GM19397 (cell line): ENCODE measurements around the gene KIF7.
"Not testable (repeated sequence)": the region's sequence is repeated elsewhere in the genome, so short reads cannot be mapped to it uniquely, and the experiment has no call there.

Source experiments
- ATAC-seq: cut with Tn5 transposase; IDR thresholded peaks from one replicate; pipeline ENCODE4 v1.9.1; 2021; ENCODE audit warnings: mild to moderate bottlenecking, moderate library complexity; ENCODE audit not compliant: unreplicated experiment

KIF7 gene

DNA sequence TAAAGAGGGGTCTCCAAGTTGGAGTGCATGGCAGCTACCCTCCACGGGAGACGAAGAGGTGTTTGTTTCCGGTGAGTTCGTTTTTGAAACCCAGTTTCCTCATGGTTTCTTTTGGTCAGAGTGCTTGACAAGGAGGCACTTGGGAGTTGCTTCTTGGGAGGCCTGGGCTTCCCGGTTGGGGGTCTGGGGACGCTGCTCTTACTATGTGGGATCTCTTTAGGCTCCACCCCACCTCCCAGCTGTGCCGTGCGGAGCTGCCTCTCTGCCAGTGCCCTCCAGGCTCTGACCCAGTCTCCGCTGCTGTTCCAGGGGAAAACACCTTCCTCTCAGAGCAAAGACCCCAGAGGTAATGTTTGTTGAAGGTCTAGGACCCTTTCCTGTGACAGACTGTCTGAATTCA is 29.6 kb downstream of the KIF7 start:
- no peak for ATAC-seq

DNA sequence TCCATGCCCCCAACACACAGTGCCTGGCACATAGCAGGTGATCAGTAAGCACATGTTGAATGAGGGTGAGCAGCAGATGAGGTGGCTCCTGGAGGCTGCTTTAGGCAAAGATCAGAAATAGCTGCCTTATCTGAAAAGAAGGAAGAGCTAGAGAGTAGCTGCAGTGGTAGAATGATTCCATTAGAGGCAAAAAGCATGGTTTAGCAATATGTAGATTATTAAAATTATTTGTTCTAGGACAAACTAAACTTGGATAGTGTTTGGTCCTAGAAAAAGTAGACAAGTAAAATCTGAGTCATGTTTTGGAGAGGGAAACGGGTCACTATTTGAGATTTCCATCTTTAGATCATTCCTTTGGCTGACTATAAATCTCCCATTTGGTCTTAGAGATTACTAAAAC is 32.1 kb downstream of the KIF7 start:
- no peak for ATAC-seq

DNA sequence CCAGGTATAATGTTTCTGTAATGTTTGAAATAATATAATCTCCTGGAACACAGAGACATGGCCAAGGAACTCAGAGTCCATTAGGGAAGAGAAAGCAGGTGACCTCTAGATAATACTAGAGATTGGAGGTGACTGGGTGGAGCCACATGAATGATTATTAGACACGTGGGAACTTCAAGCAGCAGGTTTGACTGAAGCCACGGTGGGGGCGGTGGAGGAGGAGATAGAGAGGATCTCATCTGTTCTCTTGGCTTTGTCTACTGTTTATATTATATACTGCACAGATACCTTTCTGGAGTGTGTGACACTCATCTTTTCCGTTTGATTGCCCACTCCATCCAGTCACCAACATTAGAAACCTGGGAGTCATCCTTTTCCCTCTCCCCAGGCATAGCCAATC is 33.7 kb downstream of the KIF7 start:
- no peak for ATAC-seq

DNA sequence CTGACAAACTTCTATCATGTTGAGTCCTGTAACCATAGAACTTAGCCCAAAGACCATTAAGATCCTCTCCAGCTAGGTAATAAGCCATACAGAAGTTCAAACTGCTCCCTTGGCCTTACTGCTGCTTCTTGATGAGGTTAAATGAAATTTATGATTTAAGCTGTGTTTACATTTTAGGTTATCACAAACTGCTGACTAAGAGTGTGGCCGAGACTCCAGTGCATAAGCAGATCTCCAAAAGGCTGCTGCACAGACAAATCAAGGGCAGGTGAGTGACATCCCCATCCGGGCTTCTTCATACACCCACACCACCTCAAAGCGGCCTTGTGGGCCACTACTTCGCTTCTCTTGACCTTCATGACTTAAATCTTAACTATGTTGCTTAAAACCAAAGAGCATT is 39.0 kb downstream of the KIF7 start:
- no peak for ATAC-seq

DNA sequence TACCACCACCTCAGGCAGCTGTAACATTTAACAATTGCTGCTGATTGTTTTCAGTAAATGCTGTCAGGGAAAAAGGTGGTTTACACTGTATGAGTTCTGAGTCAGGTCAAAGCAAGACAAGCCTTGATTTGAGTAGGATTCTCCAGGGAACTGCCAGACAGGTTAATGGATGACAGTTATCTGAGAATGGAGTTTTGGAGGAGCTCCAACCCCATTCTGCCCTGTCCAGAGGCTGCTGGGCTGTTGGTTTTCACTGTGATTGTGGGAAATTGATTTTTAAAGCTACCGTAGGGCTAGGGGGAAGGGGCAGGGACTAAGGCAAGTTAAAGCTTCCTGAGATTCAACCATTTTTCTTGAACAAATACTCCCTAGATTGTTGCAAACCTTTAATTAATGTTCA is 40.1 kb downstream of the KIF7 start:
- no peak for ATAC-seq

DNA sequence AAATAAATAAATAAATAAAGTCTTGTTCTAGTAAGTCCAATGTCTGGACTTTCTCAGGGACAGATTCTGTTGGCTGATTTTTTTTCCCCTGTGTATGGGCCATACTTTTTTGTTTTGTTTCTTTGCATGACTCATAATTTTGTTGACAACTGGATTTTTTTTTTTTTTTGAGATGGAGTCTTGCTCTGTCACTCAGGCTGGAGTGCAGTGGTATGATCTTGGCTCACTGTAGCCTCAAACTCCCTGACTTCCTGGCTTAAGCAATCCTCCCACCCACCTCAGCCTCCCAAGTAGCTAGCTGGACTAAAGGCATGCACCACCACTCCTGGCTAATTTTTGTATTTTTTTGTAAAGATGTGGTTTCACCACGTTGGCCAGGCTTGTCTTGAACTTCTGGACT is 41.1 kb downstream of the KIF7 start:
- ATAC-seq = no peak

DNA sequence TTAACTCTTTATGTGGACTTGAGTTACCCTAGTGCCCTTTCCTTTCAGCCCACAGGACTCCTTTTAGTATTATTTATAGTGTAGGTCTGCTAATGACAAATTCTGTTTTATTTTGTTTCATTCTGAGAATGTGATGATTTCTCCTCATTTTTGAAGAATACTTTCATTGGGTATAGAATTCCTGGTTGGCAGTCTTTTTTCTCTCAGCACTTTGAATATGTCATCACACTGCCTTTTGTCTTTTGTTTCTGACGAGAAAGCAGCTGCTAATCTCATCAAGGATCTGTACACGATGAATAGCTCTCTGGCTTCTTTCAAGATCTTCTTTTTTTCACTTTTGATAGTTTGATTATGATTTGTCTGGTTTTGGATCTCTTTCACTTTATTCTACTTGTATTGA is 42.2 kb downstream of the KIF7 start:
- no peak for ATAC-seq

DNA sequence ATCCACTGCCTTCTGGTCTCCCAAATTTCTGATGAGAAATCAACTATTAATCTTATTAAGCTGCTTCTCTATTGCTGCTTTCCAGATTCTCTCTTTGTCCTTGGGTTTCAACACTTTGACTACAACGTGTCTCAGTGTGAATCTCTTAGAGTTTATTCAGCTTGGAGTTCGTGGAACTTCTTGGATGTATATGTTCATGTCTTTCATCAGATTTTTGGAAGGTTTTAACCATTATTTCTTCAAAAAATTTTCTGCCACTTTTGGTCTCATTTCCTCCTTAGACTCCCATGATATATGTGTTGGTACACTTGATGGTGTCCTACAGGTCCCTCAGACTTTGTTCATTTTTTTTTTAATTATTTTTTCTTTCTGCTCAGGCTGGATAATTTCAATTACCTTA is 44.0 kb downstream of the KIF7 start:
- ATAC-seq = no peak

DNA sequence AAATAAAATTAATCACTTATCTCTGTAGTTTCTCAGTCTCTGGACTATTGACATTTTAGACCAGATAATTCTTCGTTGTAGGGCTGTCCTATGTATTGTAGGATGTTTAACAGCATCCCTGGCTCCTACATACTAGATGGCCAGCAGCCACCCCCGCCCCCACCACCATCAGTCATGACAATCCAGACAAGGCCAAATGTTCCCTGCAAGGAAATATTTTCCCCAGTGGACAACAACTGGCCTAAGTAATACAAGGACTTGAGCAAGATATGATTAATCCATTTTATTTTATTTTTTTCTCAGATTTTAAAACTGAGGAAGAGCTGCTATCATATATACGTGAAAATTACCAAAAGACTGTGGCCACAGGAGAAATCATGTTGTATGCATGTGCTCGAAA is 56.2 kb downstream of the KIF7 start:
- no peak for ATAC-seq

DNA sequence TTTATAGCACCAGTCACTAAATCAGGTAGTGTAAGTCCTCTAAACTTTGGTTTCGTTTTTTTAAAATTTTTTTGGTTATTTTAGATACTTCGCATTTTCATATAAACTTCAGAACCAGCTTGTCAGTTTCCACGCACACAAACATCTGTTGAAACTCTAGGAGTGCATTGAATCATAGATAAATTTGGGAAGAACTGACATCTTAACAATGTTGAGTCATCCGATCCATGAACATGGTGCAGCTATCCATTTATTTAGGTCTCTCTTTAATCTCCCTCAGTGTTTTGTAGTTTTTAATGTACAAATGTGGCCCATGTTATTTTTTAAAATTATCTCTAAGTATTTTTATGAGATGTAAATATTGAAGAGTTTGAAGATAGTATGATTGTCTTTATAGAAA is 62.2 kb downstream of the KIF7 start:
- ATAC-seq = no peak

DNA sequence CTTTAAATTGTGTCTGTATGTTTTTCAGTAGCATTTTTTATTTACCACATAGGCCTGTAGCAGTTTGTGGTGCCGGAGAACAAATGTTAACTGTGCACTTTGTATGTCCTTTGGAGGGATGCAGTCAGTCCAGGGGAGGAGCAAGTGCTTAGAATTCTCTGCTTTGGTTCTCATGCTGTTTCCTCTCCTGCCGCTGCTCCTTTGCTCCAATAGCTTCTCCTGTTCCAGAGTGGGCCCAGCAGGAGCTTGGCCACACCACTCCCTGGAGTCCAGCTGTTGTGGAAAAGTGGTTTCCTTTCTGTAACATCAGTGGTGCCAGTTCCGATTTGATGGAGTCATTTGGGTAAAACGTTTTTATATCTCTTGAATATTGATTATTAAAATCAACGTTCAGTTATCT is 63.4 kb downstream of the KIF7 start:
- no peak for ATAC-seq

DNA sequence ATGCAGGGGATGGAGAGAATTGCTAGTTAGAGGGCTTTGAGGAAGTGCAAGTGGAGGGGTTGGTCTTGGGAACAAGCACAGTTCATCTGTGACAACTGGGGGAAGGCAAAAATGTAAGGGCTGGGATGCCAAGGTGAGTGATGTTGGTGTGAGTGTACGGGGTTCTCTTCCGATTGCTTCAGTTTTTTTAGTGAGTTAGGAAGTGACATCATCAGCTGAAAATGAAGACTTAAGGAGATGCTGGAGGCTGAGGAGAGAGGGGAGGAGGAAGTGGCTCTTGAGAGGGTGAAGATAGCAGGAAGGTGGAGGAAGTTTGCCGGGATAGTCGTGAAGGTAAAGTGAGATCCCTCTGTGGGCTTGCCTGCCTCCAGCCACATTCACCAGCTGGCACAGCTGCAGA is 67.3 kb downstream of the KIF7 start:
- ATAC-seq = no peak

DNA sequence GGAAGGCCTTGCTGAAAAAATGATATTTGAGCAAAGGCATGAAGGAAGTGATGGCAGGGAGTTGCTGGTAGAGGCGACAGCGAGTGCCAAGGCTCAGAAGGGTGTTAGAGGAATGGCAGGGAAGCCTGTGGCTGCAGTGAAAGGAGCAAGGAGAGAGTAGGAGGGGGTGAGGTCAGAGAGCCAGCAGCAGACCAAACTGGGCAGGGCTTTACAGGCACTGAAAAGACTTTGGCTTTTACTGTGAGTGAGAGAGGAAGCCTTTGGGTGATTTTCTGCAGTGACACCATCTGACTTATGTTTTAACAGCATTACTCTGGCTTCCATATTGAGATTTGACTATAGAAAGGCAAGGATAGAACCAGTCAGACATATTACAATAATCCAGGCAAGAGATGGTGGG is 68.6 kb downstream of the KIF7 start:
- ATAC-seq = no peak

DNA sequence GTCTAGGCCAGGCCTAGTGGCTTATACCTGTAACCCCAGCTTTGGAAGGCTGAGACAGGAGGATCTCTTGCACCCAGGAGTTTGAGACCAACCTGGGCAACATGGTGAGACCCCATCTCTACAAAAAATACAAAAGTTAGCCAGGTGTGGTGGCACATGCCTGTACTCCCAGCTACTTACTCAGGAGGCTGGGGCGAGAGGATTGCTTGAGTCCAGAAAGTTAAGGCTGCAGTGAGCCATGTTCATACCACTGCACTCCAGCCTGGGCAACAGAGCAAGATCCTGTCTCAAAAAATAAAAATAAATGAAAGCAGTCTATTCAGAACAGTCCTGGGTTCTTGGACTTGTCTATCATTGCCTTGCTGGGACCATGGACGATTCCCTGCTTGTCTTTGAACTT is 74.5 kb downstream of the KIF7 start:
- not testable (repeated sequence) for ATAC-seq

DNA sequence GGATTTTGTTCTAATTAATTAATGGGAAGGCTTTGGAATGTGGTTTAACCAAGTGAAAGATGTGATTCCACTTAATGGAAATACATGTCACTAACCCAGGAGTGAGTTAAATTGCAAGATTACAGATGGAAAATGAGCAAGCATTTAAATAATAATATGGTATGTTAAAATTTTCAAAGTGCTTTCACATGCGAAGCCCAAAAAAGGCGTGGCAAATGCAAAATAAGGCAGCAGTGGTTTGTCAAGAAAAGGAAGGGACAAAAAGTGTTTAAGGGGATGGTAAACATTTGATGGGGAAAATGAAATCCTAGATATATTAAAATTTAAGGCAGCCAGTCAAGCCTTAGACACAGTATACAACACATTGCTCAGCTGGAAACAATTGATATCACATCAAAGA is 77.1 kb downstream of the KIF7 start:
- ATAC-seq = no peak
